GM13977 (cell line): Measurements from ENCODE around the gene MISP.
"Not testable (repeated sequence)": the region's sequence is repeated elsewhere in the genome, so short reads cannot be mapped to it uniquely, and the experiment has no call there.

Source experiments
- DNase-seq: peaks from one replicate; pipeline ENCODE4 v3.0.0; 2012; ENCODE audit warnings: low spot score
- in situ Hi-C: fragments of 300-500 bp; cut with MboI; formaldehyde crosslinking; loops from one replicate; pipeline ENCODE4 v1.12.0; 2022; ENCODE audit warnings: low sequenced_read_pairs, low pct_unique_long_range_greater_than_20kb, mixed read lengths, inconsistent platforms; ENCODE audit not compliant: unreplicated experiment
- TF ChIP-seq, protein P1 (sequence below): IDR thresholded peaks from 2 replicates; pipeline ENCODE4 v1.5.1; 2012; ENCODE audit warnings: mild to moderate bottlenecking, control low read depth; ENCODE audit not compliant: insufficient read depth; ENCODE audit errors: extremely low read depth, missing control alignments

MISP gene

DNA sequence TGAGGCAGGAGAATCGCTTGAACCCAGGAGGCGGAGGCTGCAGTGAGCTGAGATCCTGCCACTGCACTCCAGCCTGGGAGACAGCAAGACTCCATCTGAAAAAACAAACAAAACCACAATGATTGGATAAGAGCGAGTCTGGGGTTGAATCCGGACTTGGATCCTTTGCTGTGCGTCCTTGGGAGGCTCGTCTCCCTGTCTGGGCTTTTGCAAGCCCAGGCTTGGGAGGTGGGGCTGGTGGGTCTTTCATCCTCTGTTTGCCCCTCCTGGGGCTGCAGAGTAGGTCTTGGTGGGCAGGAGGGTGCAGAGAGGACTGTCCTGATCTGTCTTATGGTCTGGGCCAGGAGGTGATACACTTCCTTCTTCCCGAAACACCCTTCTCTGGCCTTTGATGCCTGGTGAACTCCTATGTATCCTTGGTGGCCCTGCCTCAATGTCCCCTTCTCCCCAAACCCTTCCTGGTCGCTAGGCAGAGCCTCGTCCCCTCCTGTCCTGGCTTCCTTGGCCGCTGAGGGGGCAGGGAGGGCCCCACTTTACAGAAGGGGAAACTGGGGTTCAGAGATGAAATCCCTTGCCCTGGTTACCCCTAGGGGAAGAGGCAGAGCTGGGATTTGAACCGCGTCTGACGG, 25.3 kb upstream of the MISP start:
- TF ChIP-seq, protein P1, sequence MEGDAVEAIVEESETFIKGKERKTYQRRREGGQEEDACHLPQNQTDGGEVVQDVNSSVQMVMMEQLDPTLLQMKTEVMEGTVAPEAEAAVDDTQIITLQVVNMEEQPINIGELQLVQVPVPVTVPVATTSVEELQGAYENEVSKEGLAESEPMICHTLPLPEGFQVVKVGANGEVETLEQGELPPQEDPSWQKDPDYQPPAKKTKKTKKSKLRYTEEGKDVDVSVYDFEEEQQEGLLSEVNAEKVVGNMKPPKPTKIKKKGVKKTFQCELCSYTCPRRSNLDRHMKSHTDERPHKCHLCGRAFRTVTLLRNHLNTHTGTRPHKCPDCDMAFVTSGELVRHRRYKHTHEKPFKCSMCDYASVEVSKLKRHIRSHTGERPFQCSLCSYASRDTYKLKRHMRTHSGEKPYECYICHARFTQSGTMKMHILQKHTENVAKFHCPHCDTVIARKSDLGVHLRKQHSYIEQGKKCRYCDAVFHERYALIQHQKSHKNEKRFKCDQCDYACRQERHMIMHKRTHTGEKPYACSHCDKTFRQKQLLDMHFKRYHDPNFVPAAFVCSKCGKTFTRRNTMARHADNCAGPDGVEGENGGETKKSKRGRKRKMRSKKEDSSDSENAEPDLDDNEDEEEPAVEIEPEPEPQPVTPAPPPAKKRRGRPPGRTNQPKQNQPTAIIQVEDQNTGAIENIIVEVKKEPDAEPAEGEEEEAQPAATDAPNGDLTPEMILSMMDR = no peak
- no peak for DNase-seq
- in situ Hi-C loops = loop anchor here (25.0 kb wide), 1 partner anchor 138 kb away; the partner anchor contains the start of gene HCN2

DNA sequence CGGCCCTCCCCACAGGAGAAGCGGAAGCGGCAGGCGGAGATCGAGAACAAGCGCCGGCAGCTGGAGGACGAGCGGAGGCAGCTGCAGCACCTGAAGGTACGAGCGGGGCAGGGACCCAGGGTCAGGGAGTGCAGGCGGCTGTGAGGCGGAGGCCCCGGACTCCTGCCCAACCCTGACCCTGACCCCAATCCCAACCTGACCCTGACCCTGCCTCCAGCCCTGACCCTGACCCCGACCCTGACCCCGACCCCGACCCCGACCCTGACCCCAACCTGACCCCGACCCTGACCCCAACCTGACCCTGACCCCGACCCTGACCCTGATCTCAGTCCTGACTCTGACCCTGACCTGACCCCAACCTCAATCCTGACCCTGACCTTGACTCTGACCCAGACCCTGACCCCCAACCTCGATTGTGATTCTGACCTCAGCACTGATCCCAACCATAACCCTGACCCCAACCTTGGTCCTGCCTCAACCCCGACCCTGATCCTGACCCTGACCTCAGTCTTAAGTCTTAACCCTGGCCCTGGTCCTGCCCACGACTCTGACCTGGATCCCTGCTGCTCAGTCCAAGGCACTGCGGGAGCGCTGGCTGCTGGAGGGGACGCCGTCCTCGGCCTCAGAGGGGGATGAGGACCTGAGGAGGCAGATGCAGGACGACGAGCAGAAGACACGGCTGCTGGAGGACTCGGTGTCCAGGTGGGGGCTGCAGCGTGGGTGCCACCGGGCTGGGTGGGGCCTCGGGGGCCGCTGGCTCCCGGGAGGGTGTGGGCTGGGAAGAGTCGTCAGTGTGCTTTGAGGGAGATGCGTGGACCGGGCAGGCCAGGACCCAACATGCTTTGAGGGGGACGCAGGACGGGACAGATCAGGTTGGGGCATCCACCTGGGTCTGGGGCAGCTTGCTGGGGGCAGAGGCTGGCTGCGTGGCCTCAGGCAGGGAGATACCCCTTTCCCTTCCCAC, 23.6 kb upstream of the MISP start:
- in situ Hi-C loops = loop anchor here (25.0 kb wide), 1 partner anchor 140 kb away; the partner anchor contains the start of gene HCN2
- no peak for DNase-seq
- TF ChIP-seq, protein P1 = no peak

DNA sequence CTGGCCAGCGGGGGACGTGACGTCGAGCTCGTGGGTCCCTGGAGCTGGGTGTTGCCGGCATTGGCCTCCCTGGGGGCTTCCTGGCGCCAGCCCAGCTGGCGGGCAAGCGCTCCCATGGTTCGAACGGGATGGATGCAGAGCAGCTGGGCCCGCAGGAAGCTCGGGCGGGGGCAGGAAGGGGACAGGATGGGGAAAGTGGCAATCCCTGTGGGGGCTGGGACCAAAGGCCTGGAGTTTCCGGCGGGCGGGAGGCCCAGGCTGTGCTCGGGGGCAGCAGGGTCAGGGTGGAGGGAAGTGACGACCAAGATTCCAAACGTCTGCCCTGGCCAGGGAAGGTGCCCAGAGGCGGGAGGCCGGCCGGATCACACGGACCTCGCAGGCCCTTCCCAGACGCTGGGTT, 22.9 kb upstream of the MISP start:
- TF ChIP-seq, protein P1 = no peak
- in situ Hi-C loops = loop anchor here (25.0 kb wide), 1 partner anchor 141 kb away; the partner anchor contains the start of gene HCN2
- no peak for DNase-seq

DNA sequence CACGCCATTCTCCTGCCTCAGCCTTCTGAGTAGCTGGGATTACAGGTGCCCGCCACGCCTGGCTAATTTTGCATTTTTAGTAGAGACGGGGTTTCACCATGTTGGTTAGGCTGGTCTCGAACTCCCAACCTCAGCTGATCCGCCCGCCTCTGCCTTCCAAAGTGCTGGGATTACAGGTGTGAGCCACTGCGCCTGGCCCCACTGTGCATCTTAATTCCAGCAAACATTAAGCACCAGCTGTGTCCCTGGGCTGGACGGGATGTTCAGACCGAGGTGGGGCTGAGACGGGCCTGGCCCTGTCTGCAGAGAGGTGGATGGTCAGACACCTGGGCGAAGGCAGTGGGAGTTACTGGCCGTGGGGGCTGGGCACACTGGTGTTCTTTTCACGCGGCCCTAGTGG, 21.3 kb upstream of the MISP start:
- in situ Hi-C loops = loop anchor here (25.0 kb wide), 1 partner anchor 142 kb away; the partner anchor contains the start of gene HCN2
- not testable (repeated sequence) for DNase-seq

DNA sequence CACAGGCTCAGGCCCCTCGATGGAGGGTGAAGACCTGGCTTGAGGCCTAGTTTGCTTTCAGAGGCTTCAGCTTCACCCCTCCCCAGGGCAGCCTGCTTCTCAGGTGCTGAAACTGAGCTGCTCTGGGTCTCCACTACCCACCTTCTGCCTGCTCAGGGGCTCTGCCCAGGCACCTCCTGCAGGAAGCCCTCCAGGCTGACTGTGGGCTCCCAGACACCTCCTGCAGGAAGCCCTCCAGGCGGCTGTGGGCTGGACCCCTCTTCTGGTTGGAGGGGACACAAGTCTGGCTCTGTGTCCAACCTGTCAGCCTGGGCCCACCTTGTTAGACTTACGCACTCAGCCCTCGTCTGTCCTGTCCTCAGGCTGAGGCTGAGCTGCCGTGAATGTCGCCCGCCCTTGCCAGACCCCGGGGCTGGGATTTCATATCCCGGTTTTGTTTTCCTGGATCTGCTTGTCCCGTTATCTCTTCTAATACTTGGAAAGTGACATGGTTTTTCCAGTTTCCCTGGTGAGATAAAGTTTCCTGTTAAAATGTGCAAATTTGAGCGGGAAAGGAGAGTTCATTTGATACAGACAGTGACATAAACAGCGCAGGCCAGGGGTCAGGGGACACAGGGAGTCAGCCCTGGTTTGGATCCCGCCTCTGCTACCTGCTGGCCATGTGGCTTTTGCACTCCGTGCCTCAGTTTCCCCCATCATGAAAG, 20.8 kb upstream of the MISP start:
- in situ Hi-C loops = loop anchor here (25.0 kb wide), 1 partner anchor 143 kb away; the partner anchor contains the start of gene HCN2
- DNase-seq = no peak
- TF ChIP-seq, protein P1 = no peak

DNA sequence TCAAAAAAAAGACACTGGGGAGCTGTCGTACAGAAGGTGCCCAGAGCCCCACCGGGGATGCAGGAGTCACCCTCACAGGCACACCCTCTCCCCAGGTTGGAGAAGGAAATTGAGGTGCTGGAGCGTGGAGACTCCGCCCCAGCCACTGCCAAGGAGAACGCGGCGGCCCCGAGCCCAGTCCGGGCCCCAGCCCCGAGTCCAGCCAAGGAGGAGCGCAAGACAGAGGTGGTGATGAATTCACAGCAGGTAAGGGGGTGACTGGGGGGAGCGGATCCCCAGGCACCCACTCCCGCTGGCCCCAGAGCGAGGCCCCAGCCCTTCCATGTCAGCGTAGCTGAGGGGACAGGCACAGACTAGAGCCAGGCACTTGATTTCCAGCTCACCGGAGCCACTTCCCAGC, 19.9 kb upstream of the MISP start:
- TF ChIP-seq, protein P1 = no peak
- no peak for DNase-seq
- in situ Hi-C loops = loop anchor here (25.0 kb wide), 1 partner anchor 144 kb away; the partner anchor contains the start of gene HCN2
